ENCODE results near the gene TMEM132D.

TMEM132D gene

DNA sequence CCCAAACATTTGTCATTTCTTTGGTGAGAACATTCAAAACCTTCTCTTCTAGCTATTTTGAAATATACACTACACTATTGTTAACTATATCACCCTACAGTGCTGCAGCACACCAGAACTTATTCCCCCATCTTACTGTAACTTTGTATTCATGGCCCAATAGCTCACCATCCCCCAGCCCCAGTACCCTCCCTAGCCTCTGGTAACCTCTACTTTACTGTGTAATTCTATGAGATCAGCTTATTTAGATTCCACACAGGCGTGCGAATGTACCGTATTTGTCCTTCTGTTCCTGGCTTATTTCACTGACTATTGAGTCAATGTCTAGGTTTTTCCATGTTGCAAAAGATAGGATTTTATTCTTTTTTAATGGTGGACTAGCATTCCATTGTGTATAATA, 469.0 kb downstream of the TMEM132D start:
- DNase-seq (ENCODE audit: low spot score) = no peak

DNA sequence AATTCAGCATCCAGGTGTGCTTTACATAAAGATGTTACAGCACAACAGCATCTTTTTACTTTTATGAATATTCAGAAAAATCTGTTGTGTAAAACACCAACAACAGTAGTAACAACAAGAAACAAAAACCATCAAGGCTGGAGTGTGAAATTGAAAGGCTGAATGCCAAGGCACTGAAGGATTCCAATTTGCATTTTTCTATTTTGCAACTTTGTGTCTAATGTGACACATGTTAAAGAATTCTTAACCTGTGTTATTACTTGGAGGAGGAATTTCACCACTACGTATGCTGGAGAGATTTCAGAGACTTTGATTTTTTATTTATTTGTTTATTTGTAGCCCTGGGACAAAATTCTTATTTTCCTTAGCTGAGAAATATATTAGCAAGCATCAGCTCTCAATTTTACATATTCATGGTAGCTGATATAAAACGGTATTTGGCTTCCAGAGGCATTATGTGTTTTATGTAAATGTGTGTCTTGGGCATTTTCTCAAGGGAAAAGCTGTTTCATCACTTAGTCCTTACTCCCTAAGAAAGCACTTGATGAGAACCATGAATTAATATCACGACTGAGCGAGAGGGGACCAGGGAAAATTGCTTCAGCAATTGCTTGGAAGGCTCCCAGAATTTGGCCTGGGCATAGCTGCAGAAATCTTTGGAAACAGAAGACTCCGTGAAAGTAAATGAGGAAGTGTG, 475.4 kb downstream of the TMEM132D start:
- no peak for DNase-seq (ENCODE audit: low spot score)

DNA sequence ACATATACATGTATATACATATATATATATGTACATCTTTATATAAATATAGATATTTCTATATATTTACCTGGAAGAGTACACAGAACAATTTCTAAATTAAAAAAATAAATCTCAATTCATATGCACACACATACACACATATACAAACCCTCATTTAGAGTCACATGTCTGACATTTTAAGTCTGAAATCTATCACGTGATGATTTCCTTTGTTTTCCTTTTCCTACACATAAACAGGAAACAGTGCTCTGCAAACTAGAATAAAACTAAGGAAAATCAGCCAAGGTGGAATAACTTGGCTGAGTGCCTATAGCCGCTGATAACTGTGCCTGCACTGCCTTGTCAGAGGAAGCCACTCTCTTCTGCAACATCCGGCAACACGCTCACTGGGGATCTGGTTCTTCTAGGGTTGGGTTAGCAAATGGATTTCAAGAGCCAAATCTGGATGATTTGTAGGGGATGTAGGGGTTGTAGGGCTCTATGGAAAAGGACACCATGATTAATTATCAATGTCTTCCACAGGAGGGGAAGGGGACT, 480.7 kb downstream of the TMEM132D start:
- DNase-seq (ENCODE audit: low spot score) = no peak

DNA sequence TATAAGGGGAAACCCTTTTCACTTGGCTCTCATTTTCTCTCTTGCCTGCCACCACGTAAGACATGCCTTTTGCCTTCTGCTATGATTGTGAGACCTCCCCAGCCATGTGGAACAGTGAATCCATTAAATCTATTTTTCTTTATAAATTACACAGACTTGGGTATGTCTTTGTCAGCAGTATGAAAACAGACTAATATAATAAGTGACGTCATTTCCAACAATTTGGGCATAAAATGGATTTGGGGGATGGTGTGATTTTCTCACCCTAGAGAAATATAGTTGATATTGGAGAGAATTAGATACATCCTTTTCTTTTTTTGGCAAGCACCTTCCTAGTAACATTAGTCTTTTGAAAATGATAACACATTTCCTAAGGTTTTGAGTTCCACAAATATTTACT, 490.5 kb downstream of the TMEM132D start:
- no peak for DNase-seq (ENCODE audit: low spot score)

DNA sequence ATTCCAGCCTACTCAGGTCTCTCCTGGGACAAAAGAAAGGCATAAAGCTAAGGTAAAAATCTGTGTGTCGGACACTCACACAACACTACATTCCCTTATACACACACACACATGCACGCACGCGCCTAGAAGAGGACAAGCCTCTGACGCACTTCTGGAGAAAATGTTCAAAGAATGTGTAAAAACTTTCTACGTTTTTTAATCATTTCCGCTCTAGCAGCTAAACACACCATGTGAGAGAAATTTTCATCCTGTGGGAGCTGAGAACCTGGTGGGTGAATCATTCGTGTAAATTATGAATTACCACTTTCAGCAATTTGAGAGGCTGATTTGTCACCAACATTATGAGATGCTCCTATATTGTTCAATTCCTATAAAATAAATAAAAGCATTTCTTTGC, 494.5 kb downstream of the TMEM132D start:
- DNase-seq (ENCODE audit: low spot score) = no peak

DNA sequence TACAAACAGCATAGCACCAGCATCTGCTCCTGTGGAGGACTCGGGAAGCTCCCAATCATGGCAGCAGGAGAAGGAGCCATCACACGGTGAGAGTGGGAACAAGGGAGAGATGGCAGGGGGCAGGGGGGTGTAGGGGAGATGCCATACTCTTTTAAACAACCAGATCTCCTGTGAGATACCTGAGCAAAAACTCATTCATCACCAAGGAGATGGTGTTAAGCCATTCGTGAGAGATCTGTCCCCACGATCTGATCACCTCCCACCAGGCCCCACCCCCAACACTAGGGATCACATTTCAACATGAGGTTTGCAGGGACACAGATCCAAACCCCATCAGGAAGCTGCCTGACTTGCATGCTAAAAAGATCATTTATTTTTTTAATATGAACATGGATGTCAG, 499.3 kb downstream of the TMEM132D start:
- no peak for DNase-seq (ENCODE audit: low spot score)

DNA sequence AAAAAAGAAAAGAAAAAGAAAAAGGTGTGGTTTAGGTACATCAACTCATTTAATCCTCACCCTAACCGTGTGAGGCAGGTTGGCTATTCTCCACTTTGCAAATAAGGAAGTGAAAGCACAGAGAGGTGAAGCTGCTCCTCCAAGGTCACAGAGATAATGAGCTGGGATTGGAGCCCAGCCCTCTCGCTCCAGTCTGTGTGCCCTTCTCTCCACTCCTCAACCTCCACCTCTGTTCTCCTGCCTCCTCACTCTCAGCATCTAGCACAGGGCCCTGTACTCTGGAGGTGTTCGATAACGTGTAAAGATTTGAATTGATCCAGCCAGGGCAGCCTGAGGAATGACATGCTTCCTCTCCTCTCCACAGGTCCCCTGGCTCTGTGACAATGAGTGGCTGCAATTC, 502.3 kb downstream of the TMEM132D start:
- DNase-seq (ENCODE audit: low spot score) = no peak

DNA sequence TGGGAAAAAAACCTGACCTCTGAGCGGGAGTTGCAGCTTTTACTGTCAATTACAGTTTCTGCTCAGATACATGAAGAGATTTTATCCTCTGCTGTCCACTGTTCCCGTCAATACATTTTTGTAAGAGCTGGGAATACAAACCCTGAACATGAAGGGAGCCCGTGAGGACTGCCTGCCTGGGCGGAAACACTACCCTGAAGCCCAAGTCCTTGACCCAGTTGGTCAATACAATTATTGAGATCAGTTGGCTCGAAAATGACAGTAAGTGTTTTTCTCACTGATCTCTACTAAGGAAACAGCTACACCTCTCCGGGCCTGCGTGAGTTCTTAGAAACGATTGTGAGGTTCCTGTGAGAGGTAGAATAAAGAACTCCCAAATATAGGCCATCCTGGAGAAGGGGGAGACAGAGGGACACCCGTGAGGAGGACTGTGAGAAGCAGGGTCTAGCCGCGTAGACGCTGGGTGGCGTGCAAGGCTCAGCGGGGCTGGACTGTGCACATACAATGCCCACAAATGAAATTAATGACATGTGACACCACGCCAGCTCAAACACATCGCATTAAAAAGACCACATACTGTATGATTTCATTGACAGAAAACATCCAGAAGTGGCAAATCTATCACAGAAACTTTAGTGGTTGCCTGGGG, 509.5 kb downstream of the TMEM132D start:
- DNase-seq (ENCODE audit: low spot score) = no peak

DNA sequence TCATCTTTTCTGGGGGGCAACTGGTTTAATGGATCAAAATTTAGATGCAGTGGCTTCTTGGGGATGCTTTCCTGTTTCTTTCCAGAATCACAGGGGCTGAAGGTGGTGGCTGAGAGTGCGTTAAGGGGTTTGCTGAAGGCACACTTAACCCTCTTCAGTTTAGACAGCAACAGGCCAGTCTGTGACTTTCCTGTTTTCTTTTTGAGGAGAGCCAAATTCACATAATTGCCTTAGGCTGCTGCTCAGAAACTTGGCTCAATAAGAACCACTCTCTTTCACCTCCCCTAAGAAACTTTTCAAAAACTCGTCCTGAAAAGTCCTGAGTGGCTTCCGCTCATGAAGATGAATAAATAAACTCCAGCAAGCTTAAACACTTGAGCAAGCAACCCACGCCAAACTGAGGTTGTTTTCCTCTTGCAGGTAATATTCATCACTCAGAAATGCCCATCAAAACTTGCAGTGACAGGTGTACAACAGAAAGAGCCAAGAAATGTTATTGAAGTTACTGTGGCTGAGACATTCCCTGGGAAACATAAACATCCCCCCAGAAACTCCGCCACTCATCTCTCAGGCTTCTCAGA, 510.4 kb downstream of the TMEM132D start:
- DNase-seq (ENCODE audit: low spot score) = no peak

DNA sequence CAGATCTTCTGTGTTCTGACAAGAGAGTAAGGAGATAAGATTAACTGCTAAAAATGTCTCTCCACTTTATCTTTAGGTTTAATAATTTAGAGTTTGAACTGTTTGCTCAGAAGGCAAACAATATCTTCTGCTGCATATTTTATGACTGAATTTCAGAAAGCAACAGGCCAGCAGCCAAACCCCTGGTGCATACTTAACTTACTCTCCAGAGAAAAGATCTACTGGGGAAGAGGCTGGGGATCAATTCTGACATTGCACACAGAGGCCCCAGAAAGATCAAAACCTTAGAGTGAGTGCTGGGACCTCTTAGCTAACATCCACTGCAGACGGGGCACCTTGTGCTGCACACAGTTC, 518.2 kb downstream of the TMEM132D start:
- DNase-seq (ENCODE audit: low spot score) = no peak

DNA sequence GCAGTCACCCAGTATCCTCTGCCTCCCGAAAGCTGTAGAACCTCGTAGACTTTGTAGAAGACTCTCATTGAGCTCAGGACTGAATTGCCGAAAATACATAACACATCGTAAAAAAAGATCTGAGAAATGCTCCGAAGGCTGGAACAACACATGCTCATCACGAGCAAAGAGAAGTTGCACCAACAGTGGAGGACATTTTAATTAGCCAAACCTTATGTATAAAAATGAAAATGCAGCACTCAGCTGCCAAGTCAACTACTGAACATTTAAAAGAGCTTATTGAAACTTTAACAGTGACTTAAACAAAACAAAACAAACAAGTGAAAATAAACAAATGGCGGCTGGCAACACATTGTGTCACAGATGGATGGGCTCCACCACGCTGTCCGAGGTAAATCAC, 519.9 kb downstream of the TMEM132D start:
- DNase-seq (ENCODE audit: low spot score) = no peak

DNA sequence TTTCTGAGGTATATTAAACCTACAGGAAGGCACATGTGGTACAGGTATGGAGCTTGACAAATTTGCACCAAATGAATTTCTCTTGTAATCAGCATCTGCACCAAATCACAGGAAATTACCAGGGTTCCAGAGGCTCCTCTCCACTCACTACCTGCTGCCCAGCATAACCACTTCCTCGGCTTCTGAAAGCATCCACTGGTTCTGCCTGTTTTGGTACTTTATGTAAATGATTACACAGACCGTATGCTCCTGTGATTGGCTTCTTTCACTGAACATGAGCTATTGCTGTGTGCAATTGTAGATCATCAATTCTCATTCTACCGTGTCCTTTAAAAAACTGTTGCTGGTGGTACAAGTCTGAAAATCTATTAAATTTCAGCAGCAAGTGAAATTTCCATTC, 522.1 kb downstream of the TMEM132D start:
- DNase-seq (ENCODE audit: low spot score) = no peak

DNA sequence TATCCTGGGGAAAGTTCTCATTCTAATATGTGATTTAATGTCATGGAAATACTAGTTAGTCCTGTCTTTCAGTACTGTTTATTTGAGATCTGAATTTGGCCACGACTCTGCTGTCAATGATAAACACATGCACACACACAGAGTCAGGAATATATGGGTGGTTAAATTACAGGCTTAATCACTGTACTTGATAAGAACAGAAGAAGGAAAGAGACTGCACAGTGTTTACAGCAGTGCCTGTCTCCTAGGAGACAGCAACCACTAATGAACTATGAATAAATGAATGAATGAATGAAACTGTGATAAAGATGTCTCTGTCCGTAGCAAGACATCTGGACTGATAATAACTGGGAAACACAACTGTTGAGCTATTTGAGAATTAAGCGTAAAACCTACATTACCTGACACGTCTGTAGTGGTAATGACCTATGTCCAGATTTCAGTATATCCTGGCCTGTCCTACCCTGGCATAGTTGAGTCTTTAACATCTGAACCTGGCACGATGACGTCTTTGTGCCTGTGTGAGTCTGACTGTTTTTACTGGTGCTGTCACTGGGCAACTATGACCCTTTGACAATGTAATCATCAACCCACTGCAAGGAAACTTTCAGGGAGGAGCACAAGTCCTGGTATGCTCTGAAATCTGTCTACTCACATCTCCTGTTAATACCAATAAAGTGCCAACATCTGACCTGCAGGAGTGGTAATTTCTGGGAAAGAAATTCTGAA, 524.6 kb downstream of the TMEM132D start:
- DNase-seq (ENCODE audit: low spot score) = no peak

DNA sequence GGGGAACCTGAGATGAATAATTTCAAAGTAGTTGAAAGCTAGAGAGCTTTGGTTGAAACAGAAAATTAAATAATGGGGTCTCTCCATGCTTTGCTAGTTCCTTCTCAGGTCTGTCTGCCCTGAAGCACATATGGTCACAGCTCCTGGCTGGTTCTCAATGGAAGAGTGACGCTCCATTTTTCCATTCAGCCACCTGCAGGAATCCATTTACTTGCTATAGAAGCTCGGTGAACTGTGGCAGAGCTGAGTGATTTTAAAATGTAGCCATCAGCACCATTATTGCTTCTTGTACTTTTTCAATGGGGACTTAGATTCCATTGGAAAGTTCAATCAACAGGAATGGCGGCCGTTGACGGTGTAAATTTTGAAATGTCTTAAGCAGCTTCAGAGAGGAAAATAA, 525.3 kb downstream of the TMEM132D start:
- DNase-seq (ENCODE audit: low spot score) = no peak

DNA sequence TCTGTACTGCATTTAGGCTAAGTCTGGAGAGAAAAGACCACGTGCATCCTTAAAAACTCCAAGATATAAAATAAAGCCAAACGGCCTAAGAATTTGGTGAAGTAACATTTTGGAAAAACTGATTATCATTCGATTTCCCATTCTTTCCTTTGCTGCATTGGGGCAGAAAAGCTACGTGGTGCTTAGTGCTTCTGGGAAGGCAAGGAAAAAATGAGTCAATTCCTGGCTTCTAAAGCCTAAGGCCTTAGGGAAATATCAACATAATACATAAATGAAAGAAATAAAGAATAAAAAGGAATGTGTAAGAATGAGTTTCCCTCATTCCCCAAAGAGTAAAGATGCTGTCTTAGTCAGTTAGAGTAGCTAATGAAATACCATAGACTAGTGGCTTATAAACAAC, 530.1 kb downstream of the TMEM132D start:
- no peak for DNase-seq (ENCODE audit: low spot score)

DNA sequence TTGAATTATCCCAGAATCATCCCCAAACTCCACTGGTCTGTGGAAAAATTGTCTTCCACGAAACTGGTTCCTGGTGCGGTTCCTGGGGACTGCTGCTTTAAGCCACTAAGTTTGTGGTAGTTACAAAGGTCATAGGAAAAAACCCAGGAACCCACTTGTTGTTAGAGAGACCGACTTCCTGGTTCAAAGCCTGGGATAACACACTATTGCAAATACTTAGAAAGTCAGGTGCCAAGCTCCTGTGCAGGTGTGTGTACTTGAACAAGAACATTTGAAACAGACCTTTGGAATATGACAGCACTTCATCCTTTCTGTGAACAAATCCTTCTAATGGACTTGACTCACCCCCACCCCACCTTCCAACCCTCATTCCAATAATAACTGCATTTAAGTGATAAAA, 530.9 kb downstream of the TMEM132D start:
- no peak for DNase-seq (ENCODE audit: low spot score)

DNA sequence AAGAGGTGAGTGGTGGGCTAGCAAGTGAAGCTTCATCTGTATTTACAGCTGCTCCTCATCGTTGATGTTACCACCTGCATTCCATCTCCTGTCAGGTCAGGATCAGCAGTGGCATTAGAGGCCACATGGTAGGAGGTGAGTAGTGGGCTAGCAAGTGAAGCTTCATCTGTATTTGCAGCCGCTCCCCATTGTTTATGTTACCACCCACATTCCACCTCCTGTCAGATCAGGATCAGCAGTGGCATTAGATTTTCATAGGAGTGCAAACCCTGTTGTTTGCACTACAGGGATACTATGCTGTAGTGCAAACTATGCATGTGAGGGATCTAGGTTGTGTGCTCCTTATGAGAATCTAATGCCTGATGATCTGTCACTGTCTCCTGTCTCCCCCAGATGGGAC, 531.5 kb downstream of the TMEM132D start:
- DNase-seq (ENCODE audit: low spot score) = no peak

DNA sequence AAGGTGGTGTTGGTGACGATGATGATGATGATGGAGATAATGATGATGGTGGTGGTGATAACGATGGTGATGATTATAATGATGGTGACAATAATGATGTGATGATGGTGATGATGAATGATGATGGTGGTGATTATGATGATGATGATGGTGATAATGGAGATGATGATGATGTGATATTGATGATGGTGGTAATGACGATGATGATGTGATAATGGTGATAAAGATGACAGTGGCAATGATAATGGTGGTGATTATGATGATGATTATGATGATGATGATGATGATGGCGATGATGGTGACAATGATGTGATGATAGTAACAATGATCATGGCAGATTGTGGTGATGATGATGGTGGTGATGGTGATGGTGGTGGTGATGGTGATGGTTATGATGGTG, 532.6 kb downstream of the TMEM132D start:
- DNase-seq (ENCODE audit: low spot score) = no peak

DNA sequence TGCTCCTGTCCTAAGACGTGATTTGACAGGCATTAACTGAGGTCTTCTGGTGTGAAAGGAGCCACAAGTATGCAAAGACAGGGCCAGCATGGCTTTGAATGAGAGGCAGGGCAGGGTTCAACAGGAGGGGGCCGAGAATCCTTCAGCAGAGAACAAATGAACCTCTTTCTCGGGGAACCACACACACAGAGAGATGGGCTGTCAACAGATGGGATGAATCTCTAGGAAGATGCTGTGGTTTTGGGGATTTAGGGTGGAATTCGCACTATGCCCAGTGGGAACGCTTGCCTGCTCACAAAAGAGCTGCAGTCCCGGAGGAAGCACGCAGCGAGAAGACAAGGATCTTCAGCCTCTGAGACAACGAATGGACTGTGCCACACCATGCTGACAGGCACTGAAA, 537.2 kb downstream of the TMEM132D start:
- DNase-seq (ENCODE audit: low spot score) = no peak

DNA sequence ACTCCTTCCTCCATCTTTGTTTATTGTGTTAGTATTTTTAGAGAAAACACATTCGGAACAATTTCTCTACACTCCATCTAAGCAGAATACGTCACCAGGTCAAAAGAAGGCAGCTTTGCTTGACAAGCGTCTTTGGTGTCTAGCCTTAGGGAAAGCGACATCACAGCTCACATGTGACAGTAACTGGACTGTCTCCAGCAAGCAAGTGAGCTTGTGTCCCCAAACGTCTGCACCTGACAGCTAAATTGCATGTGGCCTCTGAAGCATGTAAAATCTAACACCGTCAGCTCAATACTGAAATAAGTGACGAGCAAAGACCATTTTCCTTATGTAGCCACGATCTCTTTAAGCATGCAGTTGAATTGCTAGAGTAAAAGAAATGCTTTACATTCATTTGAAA, 540.8 kb downstream of the TMEM132D start:
- no peak for DNase-seq (ENCODE audit: low spot score)

DNA sequence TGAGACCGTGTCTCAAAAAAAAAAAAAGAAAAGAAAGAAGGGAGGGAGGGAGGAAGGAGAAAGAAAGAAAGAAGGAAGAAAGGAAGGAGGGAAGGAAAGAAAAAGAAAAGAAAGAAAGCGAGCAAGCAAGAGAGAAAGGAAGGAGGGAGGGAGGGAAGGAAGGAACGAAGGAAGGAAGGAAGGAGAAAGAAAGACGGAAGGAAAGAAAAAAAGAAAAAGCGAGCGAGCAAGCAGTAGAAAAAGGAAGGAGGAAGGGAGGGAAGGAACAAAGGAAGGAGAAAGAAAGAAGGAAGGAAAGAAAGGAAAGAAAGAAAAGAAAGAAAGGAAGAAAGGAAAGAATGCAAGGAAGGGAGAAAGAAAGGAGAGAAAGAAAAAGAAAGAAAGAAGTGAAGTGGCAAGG, 546.6 kb downstream of the TMEM132D start:
- DNase-seq (ENCODE audit: low spot score) = no peak

DNA sequence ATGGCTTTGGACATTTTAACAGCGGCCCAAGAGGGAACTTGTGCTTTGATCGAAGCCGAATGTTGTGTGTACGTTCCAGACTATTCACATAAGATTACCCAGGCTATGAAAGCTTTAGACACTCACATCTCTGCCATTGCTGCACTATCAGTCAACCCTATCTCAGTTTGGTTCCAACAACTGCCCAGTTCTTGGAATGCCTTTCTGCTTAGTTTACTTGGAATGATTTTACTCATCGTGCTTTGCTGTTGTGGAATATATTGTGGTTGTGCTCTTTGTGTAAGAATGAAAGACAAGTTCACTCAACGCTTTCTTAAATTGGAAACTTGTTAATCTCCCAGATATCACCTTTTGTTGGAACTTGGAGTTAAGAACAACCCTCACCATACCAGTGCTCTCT, 552.3 kb downstream of the TMEM132D start:
- DNase-seq (ENCODE audit: low spot score) = no peak

DNA sequence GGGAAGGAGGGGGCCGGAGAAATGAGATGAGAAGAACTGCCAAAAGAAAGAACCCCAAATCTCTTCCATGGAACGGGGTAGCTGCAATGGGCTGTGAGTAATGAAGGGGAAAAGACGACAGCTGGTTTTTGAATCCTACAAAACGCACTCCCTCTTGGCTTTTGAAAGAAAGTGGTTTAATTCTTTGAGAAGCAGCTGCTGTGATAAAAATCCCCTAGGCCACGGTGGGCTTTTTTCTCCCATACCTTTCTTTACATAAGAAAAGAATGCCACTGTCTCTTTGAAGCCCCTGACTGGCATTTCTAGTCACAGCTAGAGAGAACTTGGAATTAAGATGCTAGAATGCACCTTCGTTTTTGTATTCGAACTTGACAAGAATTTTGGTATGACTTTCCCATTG, 564.5 kb downstream of the TMEM132D start:
- DNase-seq (ENCODE audit: low spot score) = no peak
